GM12892 (cell line): ENCODE results near the gene TPRX1.

Experiments
- POLR2A ChIP-seq: IDR thresholded peaks from 2 replicates; pipeline ENCODE4 v1.6.1; 2011; ENCODE audit warnings: low read depth, low read length, control low read depth
- POLR2AphosphoS5 ChIP-seq: IDR thresholded peaks from 2 replicates; pipeline ENCODE4 v1.6.1; 2011; ENCODE audit warnings: low read depth, low read length, control low read depth

GRCh38 chr19:47790398-47790814 is 13.9 kb downstream of the TPRX1 start:
- TF ChIP-seq POLR2AphosphoS5 = no peak
- no peak for TF ChIP-seq POLR2A
